ENCODE data around the gene MMP24. TPM values are rescaled to one million over a fixed set of nuclear protein-coding genes. Genes with fewer than 3 reads are reported as not detected.

Gene MMP24
- total and polyA plus RNA-seq, 2 of the 13 experiments (the other 11 are each of a cell fraction or from before 2014, with no cell fraction given): 0.29 to 0.35 TPM

GRCh38 chr20:35320396-35321126 lies 94.1 kb downstream of the MMP24 start (continued):
- no peak for TF ChIP-seq SOX6 (IDR thresholded peaks at IDR 0.05)
- TF ChIP-seq SOX6 (CRISPR knock-in tag; IDR thresholded peaks at IDR 0.05): peak; percentile 50
- peak; percentile 39 for TF ChIP-seq XRCC5 (optimal IDR thresholded peaks at IDR 0.05; ENCODE audit: low read length)
- TF ChIP-seq NR2F6 (IDR thresholded peaks at IDR 0.05): 0 out of 2 replicates have a peak, but pooled peaks have one; percentile 28
- 0 out of 2 replicates have a peak, but pooled peaks have one; percentile 36 for TF ChIP-seq NR2F6 (CRISPR knock-in tag; IDR thresholded peaks at IDR 0.05)
- no peak for TF ChIP-seq NFYC (CRISPR knock-in tag; IDR thresholded peaks at IDR 0.05)
- no peak for TF ChIP-seq YY1 (IDR thresholded peaks at IDR 0.05; ENCODE audit: insufficient read depth, insufficient replicate concordance, low read depth, low read length)
- TF ChIP-seq NFIB (CRISPR knock-in tag; IDR thresholded peaks at IDR 0.05; ENCODE audit: borderline replicate concordance): no peak
- no peak for TF ChIP-seq MED13 (CRISPR knock-in tag; IDR thresholded peaks at IDR 0.05)
- peak; percentile 27; the same call in 1 of the 2 replicates for TF ChIP-seq RXRB (CRISPR knock-in tag; IDR thresholded peaks at IDR 0.05; ENCODE audit: borderline replicate concordance)
- peak; percentile 86 for TF ChIP-seq GATAD2A (CRISPR knock-in tag; IDR thresholded peaks at IDR 0.05)
- peak; percentile 17; the same call in 1 of the 2 replicates for TF ChIP-seq ZNF589 (CRISPR knock-in tag; conservative IDR thresholded peaks at IDR 0.05)
- TF ChIP-seq ZNF337 (CRISPR knock-in tag; IDR thresholded peaks at IDR 0.05; ENCODE audit: borderline replicate concordance, low read depth): no peak
- peak; percentile 51; the same call in 1 of the 2 replicates for TF ChIP-seq SMC3 (IDR thresholded peaks at IDR 0.05; ENCODE audit: low read length)
- TF ChIP-seq HDAC2 (CRISPR knock-in tag; IDR thresholded peaks at IDR 0.05): 0 out of 2 replicates have a peak, but pooled peaks have one; percentile 6
- TF ChIP-seq FOXP1 (IDR thresholded peaks at IDR 0.05): no peak
- peak; percentile 36; the same call in 1 of the 2 replicates for TF ChIP-seq FOXP1 (CRISPR knock-in tag; IDR thresholded peaks at IDR 0.05)
- no peak for TF ChIP-seq ZBTB1 (CRISPR knock-in tag; IDR thresholded peaks at IDR 0.05; ENCODE audit: borderline replicate concordance)
- TF ChIP-seq ZFP91 (CRISPR knock-in tag; IDR thresholded peaks at IDR 0.05; ENCODE audit: borderline replicate concordance): no peak
- TF ChIP-seq ZNF24 (IDR thresholded peaks at IDR 0.05): no peak
- TF ChIP-seq PRDM10 (CRISPR knock-in tag; IDR thresholded peaks at IDR 0.05; ENCODE audit: low read depth): 0 out of 2 replicates have a peak, but pooled peaks have one; percentile 25
- peak; percentile 71; the same call in 1 of the 2 replicates for TF ChIP-seq ETV5 (CRISPR knock-in tag; IDR thresholded peaks at IDR 0.05; ENCODE audit: borderline replicate concordance)
- 0 out of 2 replicates have a peak, but pooled peaks have one; percentile 45 for TF ChIP-seq ZSCAN9 (CRISPR knock-in tag; IDR thresholded peaks at IDR 0.05; ENCODE audit: borderline replicate concordance)
- no peak for TF ChIP-seq HMGA1 (CRISPR knock-in tag; conservative IDR thresholded peaks at IDR 0.05)
- TF ChIP-seq ZFYVE20 (CRISPR knock-in tag; IDR thresholded peaks at IDR 0.05; ENCODE audit: borderline replicate concordance, low read depth): no peak
- peak; percentile 59; the same call in 1 of the 2 replicates for TF ChIP-seq DRAP1 (CRISPR knock-in tag; IDR thresholded peaks at IDR 0.05)
- peak; percentile 12; the same call in 1 of the 2 replicates for TF ChIP-seq MAFF (IDR thresholded peaks at IDR 0.05; ENCODE audit: low read depth, low read length)

Data from HepG2 (cell line).